ENCODE data around the gene STN1. TPM values are rescaled to one million over a fixed set of nuclear protein-coding genes. Genes with fewer than 3 reads are reported as not detected.

The STN1 gene
- total and polyA plus RNA-seq, 2 of the 8 experiments (the other 6 are each of a cell fraction or from before 2014, with no cell fraction given), result 10.1 to 12.4 TPM

GRCh38 chr10:103858360-103858759 is 59.6 kb downstream of the STN1 start (continued):
- TF ChIP-seq SIRT6 (IDR thresholded peaks at IDR 0.05; ENCODE audit: low read length), result no peak

Data from H1 (cell line).